ENCODE measurements around the gene MED12L. TPM values are rescaled to one million over a fixed set of nuclear protein-coding genes. Genes with fewer than 3 reads are reported as not detected.

MED12L gene
- total and polyA plus RNA-seq, 2 donors from 2014 or later: 0.13 to 0.82 TPM

GRCh38 chr3:151283907-151284461, 198.5 kb downstream of the MED12L start:
- DNase-seq: peak in 3 of 5 donors; percentile 18 to 71 (median 57)
- no peak overlapping the region for H3K9ac ChIP-seq (ENCODE audit: low read length in 3 of 3)
- no peaks in the 10 kb centered on the region for H3K36me3 ChIP-seq (ENCODE audit: control insufficient read depth in 2 of 3, insufficient read depth in 3 of 3, low read length in 3 of 3)
- no peak for FAIRE-seq
- no peak overlapping the region for H3K27ac ChIP-seq (ENCODE audit: low read depth in 2 of 2, low read length in 2 of 2)
- H3K4me1 ChIP-seq (ENCODE audit: control insufficient read depth in 2 of 3, insufficient read depth in 2 of 3, low read depth in 1 of 3, low read length in 3 of 3): peaks cover 0 to 4% (median 0%) of the 10 kb centered on the region in 3 donors
- H3K27me3 ChIP-seq (ENCODE audit: control insufficient read depth, insufficient read depth, low read length): no peaks in the 10 kb centered on the region
- TF ChIP-seq CTCF (IDR thresholded peaks at IDR 0.05; ENCODE audit: borderline replicate concordance, extremely low read depth, insufficient read depth): no peak
- no peaks in the 10 kb centered on the region for H3K9me3 ChIP-seq (ENCODE audit: control insufficient read depth in 2 of 3, insufficient read depth in 1 of 3, low read length in 3 of 3)
- intact Hi-C loops (cut with DNase I): no loop called here
- H3K4me3 ChIP-seq (ENCODE audit: low read length in 3 of 3): no peak overlapping the region

GRCh38 chr3:151285940-151286339, 200.5 kb downstream of the MED12L start:
- no peaks in the 10 kb centered on the region for H3K36me3 ChIP-seq (ENCODE audit: control insufficient read depth in 2 of 3, insufficient read depth in 3 of 3, low read length in 3 of 3)
- H3K27me3 ChIP-seq (ENCODE audit: control insufficient read depth, insufficient read depth, low read length): no peaks in the 10 kb centered on the region
- DNase-seq (no peak), FAIRE-seq (no peak)
- intact Hi-C loops (cut with DNase I): no loop called here
- H3K4me3 ChIP-seq (ENCODE audit: low read length in 3 of 3): no peak overlapping the region
- no peaks in the 10 kb centered on the region for H3K9me3 ChIP-seq (ENCODE audit: control insufficient read depth in 2 of 3, insufficient read depth in 1 of 3, low read length in 3 of 3)
- H3K4me1 ChIP-seq (ENCODE audit: control insufficient read depth in 2 of 3, insufficient read depth in 2 of 3, low read depth in 1 of 3, low read length in 3 of 3): peaks cover 0 to 4% (median 0%) of the 10 kb centered on the region in 3 donors
- H3K9ac ChIP-seq (ENCODE audit: low read length in 3 of 3): no peak overlapping the region
- H3K27ac ChIP-seq (ENCODE audit: low read depth in 2 of 2, low read length in 2 of 2): no peak overlapping the region
- TF ChIP-seq CTCF (IDR thresholded peaks at IDR 0.05; ENCODE audit: borderline replicate concordance, extremely low read depth, insufficient read depth): no peak

GRCh38 chr3:151289445-151289844, 204.0 kb downstream of the MED12L start:
- no peak overlapping the region for H3K4me3 ChIP-seq (ENCODE audit: low read length in 3 of 3)
- intact Hi-C loops (cut with DNase I): no loop called here

More at GRCh38 chr3:151289445-151289844, 204.0 kb downstream of the MED12L start:
- Histone ChIP-seq H3K27me3 (ENCODE audit: control insufficient read depth, insufficient read depth, low read length) (no peaks in the 10 kb centered on the region), H3K36me3 (ENCODE audit: control insufficient read depth in 2 of 3, insufficient read depth in 3 of 3, low read length in 3 of 3) (no peaks in the 10 kb centered on the region), H3K4me1 (ENCODE audit: control insufficient read depth in 2 of 3, insufficient read depth in 2 of 3, low read depth in 1 of 3, low read length in 3 of 3) (peaks cover 0 to under 1% (median 0%) of the 10 kb centered on the region in 3 donors), H3K9ac (ENCODE audit: low read length in 3 of 3) (no peak overlapping the region), H3K9me3 (ENCODE audit: control insufficient read depth in 2 of 3, insufficient read depth in 1 of 3, low read length in 3 of 3) (no peaks in the 10 kb centered on the region), H3K27ac (ENCODE audit: low read depth in 2 of 2, low read length in 2 of 2) (no peak overlapping the region)
- DNase-seq: no peak
- TF ChIP-seq CTCF (IDR thresholded peaks at IDR 0.05; ENCODE audit: borderline replicate concordance, extremely low read depth, insufficient read depth): no peak
- FAIRE-seq: no peak

All from kidney (tissue), 14 donors.